RWPE1 (cell line): ENCODE results near the gene PKP4.

Experiments
- CTCF ChIA-PET: fragments of 350-600 bp; sonication (Branson Sonifier 250); formaldehyde crosslinking; extraction: SDS; loops from one replicate; lab custom pipeline; 2021; lab: Yijun Ruan, JAX
- POLR2A ChIA-PET: fragments of 400-600 bp; formaldehyde crosslinking; extraction: SDS; loops from one replicate; lab custom pipeline; 2020; ENCODE audit warnings: antibody characterized with exemption; ENCODE audit not compliant: low non-redundant PET; lab: Yijun Ruan, JAX
- DNase-seq: peaks from one replicate; pipeline ENCODE4 v3.0.0; 2012; ENCODE audit warnings: low spot score
- H3K27ac ChIP-seq: fragments of 450-650 bp; 2 replicates; pipeline ENCODE4 v1.5.1; 2017
- CTCF ChIP-seq: fragments of 450-650 bp; conservative IDR thresholded peaks from 2 replicates; pipeline ENCODE4 v1.5.1; 2017; ENCODE audit warnings: low read depth, mild to moderate bottlenecking

The PKP4 gene

GRCh38 chr2:158488442-158489216, 31.9 kb downstream of the PKP4 start:
- no peak for DNase-seq
- POLR2A ChIA-PET, result no interaction called here
- H3K27ac ChIP-seq, result no peak overlapping the region
- no peak for TF ChIP-seq CTCF
- CTCF ChIA-PET, result interaction anchor here (0.6 to 0.9 kb wide), 2 partner anchors 9 to 30 kb away, joined by 3 read pairs; no protein-coding TSS in a partner anchor

GRCh38 chr2:158489366-158490112, 32.8 kb downstream of the PKP4 start:
- no peak overlapping the region for H3K27ac ChIP-seq
- DNase-seq, result no peak
- CTCF ChIA-PET, result interaction anchor here (0.7 kb wide), 1 partner anchor 33 kb away, joined by 3 read pairs; the partner anchor contains the start of genes CCDC148 and PKP4
- POLR2A ChIA-PET, result no interaction called here
- TF ChIP-seq CTCF, result no peak

DNA sequence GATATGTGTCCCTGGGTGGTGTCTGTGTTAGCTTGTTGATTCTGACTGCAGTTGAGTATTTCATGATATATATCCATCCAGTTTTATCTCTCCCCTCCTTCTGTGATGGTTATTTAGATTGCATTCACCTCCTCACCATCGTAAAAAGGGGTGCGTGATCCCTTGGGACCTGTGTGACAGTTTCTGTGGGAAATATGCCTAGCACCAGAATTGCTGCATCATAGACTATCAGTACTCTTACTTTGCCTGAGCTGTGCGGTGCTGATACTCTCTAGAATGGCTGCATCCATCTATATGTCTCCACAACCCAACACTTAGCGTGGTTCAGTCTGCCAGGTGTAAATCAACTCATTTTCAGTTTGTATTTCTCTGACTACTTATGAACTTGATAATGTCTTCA, 34.3 kb downstream of the PKP4 start:
- no peak overlapping the region for H3K27ac ChIP-seq
- POLR2A ChIA-PET, result no interaction called here
- no peak for DNase-seq
- CTCF ChIA-PET, result interaction anchor here (0.6 kb wide), 1 partner anchor 43 kb away, joined by 4 read pairs; no protein-coding TSS in a partner anchor
- no peak for TF ChIP-seq CTCF

GRCh38 chr2:158493458-158493857, 36.7 kb downstream of the PKP4 start:
- ChIA-PET POLR2A (no interaction called here), CTCF (no interaction called here)
- no peak for TF ChIP-seq CTCF
- no peak overlapping the region for H3K27ac ChIP-seq
- DNase-seq, result no peak

DNA sequence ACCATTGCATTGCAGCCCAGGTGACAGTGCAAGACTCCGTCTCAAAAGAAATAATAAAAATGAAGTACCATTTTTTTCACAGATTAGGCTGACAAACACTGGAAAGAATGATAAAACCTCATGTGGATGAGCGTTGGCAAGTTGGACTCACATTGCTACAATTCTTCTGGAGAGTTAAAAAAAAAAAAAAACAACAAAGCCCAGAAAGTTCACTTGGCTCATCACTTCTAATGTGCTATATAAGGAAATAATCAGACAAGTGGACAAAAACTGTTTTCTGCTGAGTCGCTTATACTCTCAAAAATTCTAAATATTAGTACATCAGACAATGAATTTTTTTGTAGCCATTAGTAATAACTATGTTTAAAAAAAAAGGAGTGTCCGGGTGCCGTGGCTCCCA, 38.4 kb downstream of the PKP4 start:
- CTCF ChIA-PET, result no interaction called here
- POLR2A ChIA-PET, result no interaction called here
- H3K27ac ChIP-seq, result no peak overlapping the region
- TF ChIP-seq CTCF, result no peak
- DNase-seq, result no peak

- POLR2A ChIA-PET, result interaction anchor here (0.7 kb wide), 1 partner anchor 124 kb away, joined by 3 read pairs; no protein-coding TSS in a partner anchor
- no peak overlapping the region for H3K27ac ChIP-seq
- CTCF ChIA-PET, result interaction anchor here (0.8 to 1.0 kb wide), 2 partner anchors 9 to 207 kb away, joined by 3 to 6 read pairs; no protein-coding TSS in a partner anchor
- no peak for DNase-seq
- no peak for TF ChIP-seq CTCF
These were observed 40.2 kb downstream of the PKP4 start for GRCh38 chr2:158496986-158497385.
